K562 (cell line): ENCODE data around the gene CRABP1. TPM values are rescaled to one million over a fixed set of nuclear protein-coding genes. Genes with fewer than 3 reads are reported as not detected.

Source experiments
- ATAC-seq: fragments of 200-7000 bp; cut with Tn5 transposase; 3 replicates; pipeline ENCODE4 v1.9.1; 2020; ENCODE audit warnings: moderate library complexity
- BruUV-seq: library from RNA; stranded (reverse); fragments of 400-500 nt; replicated peaks from 2 replicates; lab custom pipeline; 2021; lab: Mats Ljungman, UMichigan
- CTCF ChIA-PET: fragments of 300-600 bp; formaldehyde crosslinking; extraction: SDS; loops from one replicate; lab custom pipeline; 2021; ENCODE audit warnings: low intra/inter-chr PET ratio; lab: Yijun Ruan, JAX
- POLR2A ChIA-PET: fragments of 300-600, 350-650 bp; sonication (Branson Sonifier 250); formaldehyde crosslinking; extraction: SDS; loops from one replicate; lab custom pipeline; 2021; ENCODE audit warnings: antibody characterized with exemption, inconsistent platforms; lab: Yijun Ruan, JAX
- DNase-seq, 4 experiments: peaks; one replicate each; pipeline versions ENCODE4 v3.0.0 to v3.0.0-alpha.2; 2011 to 2018; ENCODE audit warnings: low spot score in 3 of 4, mixed read lengths in 3 of 4; ENCODE audit errors: extremely low read depth in 1 of 4
- FAIRE-seq: peaks from 2 replicates; lab custom pipeline; 2011; peaks lifted over from hg19 to GRCh38; lab: Jason Lieb, UNC
- H2AFZ ChIP-seq: 2 replicates; pipeline ENCODE4 v1.6.0; 2011; ENCODE audit warnings: low read depth, low read length, control low read depth, inconsistent platforms
- H3K27ac ChIP-seq: fragments of 200-600 bp; 3 replicates; pipeline ENCODE4 v1.8.0; 2011; ENCODE audit warnings: low read depth, mild to moderate bottlenecking, control low read depth, inconsistent platforms, low read length, moderate library complexity, mixed read lengths; ENCODE audit errors: extremely low read depth
- H3K27me3 ChIP-seq, 2 experiments: fragments of 300-600 bp in 1 of 2; 2 replicates in 1 of 2; 3 replicates in 1 of 2; pipeline versions ENCODE4 v1.6.0 to v1.8.0; 2011; ENCODE audit warnings: inconsistent platforms in 2 of 2, low read length in 2 of 2, mild to moderate bottlenecking in 1 of 2, mixed read lengths in 1 of 2, moderate library complexity in 1 of 2; ENCODE audit not compliant: control insufficient read depth in 2 of 2, insufficient read depth in 2 of 2
- H3K36me3 ChIP-seq: fragments of 300-600 bp; 3 replicates; pipeline ENCODE4 v1.8.0; 2011; ENCODE audit warnings: mild to moderate bottlenecking, low read length, inconsistent platforms; ENCODE audit not compliant: control insufficient read depth, insufficient read depth
- H3K4me1 ChIP-seq, 2 experiments: fragments of 200-600 bp in 1 of 2; replicated peaks in 1 of 2; 2 replicates in 1 of 2; 3 replicates in 1 of 2; pipeline versions ENCODE4 v1.5.1 to v1.8.0; 2011; ENCODE audit warnings: inconsistent platforms in 2 of 2, low read length in 2 of 2, mild to moderate bottlenecking in 1 of 2, mixed read lengths in 1 of 2, moderate library complexity in 1 of 2; ENCODE audit not compliant: control insufficient read depth in 2 of 2, insufficient read depth in 2 of 2
- H3K4me2 ChIP-seq: 2 replicates; pipeline ENCODE4 v1.6.1; 2011; ENCODE audit warnings: low read length, control low read depth, inconsistent platforms, mixed read lengths; ENCODE audit not compliant: insufficient read depth
- H3K4me3 ChIP-seq: fragments of 200-600 bp; sonication (generic), shearing (Covaris generic); 2 replicates; pipeline ENCODE4 v1.5.1; 2016; ENCODE audit warnings: control low read depth, inconsistent platforms
- H3K79me2 ChIP-seq: fragments of 200-600 bp; 3 replicates; pipeline ENCODE4 v1.8.0; 2011; ENCODE audit warnings: low read length, inconsistent platforms; ENCODE audit not compliant: control insufficient read depth, insufficient read depth
- H3K9ac ChIP-seq, 2 experiments: 2 replicates each; pipeline versions ENCODE4 v1.6.0 to v1.6.1; 2011; ENCODE audit warnings: low read depth in 2 of 2, low read length in 2 of 2, control low read depth in 1 of 2, inconsistent platforms in 1 of 2, mild to moderate bottlenecking in 1 of 2, mixed read lengths in 1 of 2; ENCODE audit not compliant: insufficient read depth in 1 of 2
- H3K9me1 ChIP-seq: one replicate; pipeline ENCODE4 v1.6.0; 2011; ENCODE audit warnings: inconsistent platforms, mild to moderate bottlenecking, low read length, moderate library complexity; ENCODE audit not compliant: control insufficient read depth, insufficient read depth
- H3K9me3 ChIP-seq: replicated peaks from 2 replicates; pipeline ENCODE4 v1.5.1; 2011; ENCODE audit warnings: low read depth, low read length, inconsistent platforms; ENCODE audit not compliant: control insufficient read depth, insufficient read depth
- H4K20me1 ChIP-seq: replicated peaks from 2 replicates; pipeline ENCODE4 v1.6.1; 2011; ENCODE audit warnings: low read length, inconsistent platforms, mixed read lengths; ENCODE audit not compliant: control insufficient read depth, insufficient read depth
- CBFB ChIP-seq: sonication (generic); formaldehyde crosslinking; IDR thresholded peaks from 2 replicates; pipeline ENCODE4 v1.4.0; 2020; ENCODE audit warnings: mild to moderate bottlenecking, missing genetic modification reagents
- CC2D1A ChIP-seq: fragments of 450-650 bp; IDR thresholded peaks from 2 replicates; pipeline ENCODE4 v1.6.1; 2017; ENCODE audit warnings: mild to moderate bottlenecking
- ELF2 ChIP-seq: fragments of 250-450 bp; sonication (Bioruptor Pico); IDR thresholded peaks from 2 replicates; pipeline ENCODE4 v1.5.0; 2021; ENCODE audit warnings: mild to moderate bottlenecking
- NR2C2 ChIP-seq, 2 experiments: fragments of 200-800 bp in 1 of 2; sonication (Bioruptor generic) in 1 of 2; sonication (generic) in 1 of 2; formaldehyde crosslinking in 1 of 2; IDR thresholded peaks; 2 replicates each; pipeline versions ENCODE4 v1.6.1 to v1.8.0; 2016 to 2022; ENCODE audit warnings: mild to moderate bottlenecking in 1 of 2, missing compliant biosample characterization in 1 of 2, missing genetic modification characterization in 1 of 2, missing genetic modification reagents in 1 of 2
- RUNX1 ChIP-seq: sonication (generic); IDR thresholded peaks from 2 replicates; pipeline ENCODE4 v1.6.1; 2016; ENCODE audit warnings: antibody characterized with exemption, low read depth
- SIN3A ChIP-seq, 2 experiments: fragments of 150-350 bp in 1 of 2; IDR thresholded peaks; 2 replicates each; pipeline ENCODE4 v1.6.1; 2011 to 2016; ENCODE audit warnings: borderline replicate concordance in 2 of 2, low read depth in 2 of 2, low read length in 2 of 2, mild to moderate bottlenecking in 2 of 2, moderate library complexity in 2 of 2; ENCODE audit not compliant: control insufficient read depth in 1 of 2
- SMARCE1 ChIP-seq: fragments of 450-650 bp; IDR thresholded peaks from 2 replicates; pipeline ENCODE4 v1.7.1; 2016; ENCODE audit warnings: mild to moderate bottlenecking
- ZNF197 ChIP-seq: fragments of 200-800 bp; sonication (Bioruptor generic); IDR thresholded peaks from 2 replicates; pipeline ENCODE4 v1.6.1; 2016; ENCODE audit warnings: low read depth, missing genetic modification characterization, missing compliant biosample characterization
- WGBS: fragments of 100-300 bp; shearing (Covaris generic); methylation state at CpG from one replicate; pipeline ENCODE4 v1.1.6; 2016; ENCODE audit warnings: low coverage, mixed read lengths; ENCODE audit not compliant: insufficient coverage; ENCODE audit errors: missing lambda C conversion rate; 5-methylcytosine and 5-hydroxymethylcytosine counted together
- in situ Hi-C: fragments of 300-500 bp; cut with MboI; formaldehyde crosslinking; loops from 4 replicates; pipeline ENCODE4 v1.15.0; 2018; ENCODE audit warnings: inconsistent platforms, mixed read lengths
- intact Hi-C: fragments of 100-400 bp; cut with micrococcal nuclease; formaldehyde crosslinking; loops from 2 replicates; pipeline ENCODE4 v1.14.2; 2022
- polyA plus RNA-seq, 8 experiments: library from polyadenylated mRNA; depleted of rRNA in 4 of 8; stranded (reverse) in 5 of 8; unstranded in 3 of 8; fragments of >200 nt; fragmentation: Nextera tagmentation in 2 of 8; fragmentation: Illumina TruSeq in 1 of 8; extraction: Ambion mirVana in 2 of 8; extraction: Trizol in 1 of 8; gene quantifications; 2 replicates each; pipeline versions ENCODE4 v1.2.1 to v1.2.3, GENCODE V29; 2011 to 2014; ENCODE audit warnings: inconsistent platforms in 1 of 8, missing spikeins in 1 of 8
- total RNA-seq, 7 experiments: library from RNA; depleted of rRNA in 6 of 7; stranded (reverse); fragments of >200 nt in 6 of 7; fragmentation: Illumina TruSeq in 2 of 7; extraction: Trizol in 2 of 7; gene quantifications; 2 replicates each; pipeline versions ENCODE4 v1.2.1 to v1.2.3, GENCODE V29; 2011 to 2021; ENCODE audit warnings: low replicate concordance in 1 of 7
- TF ChIP-seq, protein P1 (sequence below), 3 experiments: fragments of 200-800 bp in 1 of 3; sonication (Bioruptor generic) in 1 of 3; sonication (generic) in 1 of 3; formaldehyde crosslinking in 1 of 3; IDR thresholded peaks; 2 replicates each; pipeline versions ENCODE4 v1.6.1 to v1.8.0; 2016 to 2022; ENCODE audit warnings: mild to moderate bottlenecking in 2 of 3, missing compliant biosample characterization in 2 of 3, missing genetic modification characterization in 2 of 3, missing genetic modification reagents in 1 of 3
- TF ChIP-seq, protein P2 (sequence below): IDR thresholded peaks from 3 replicates; pipeline ENCODE4 v1.6.1; 2011; ENCODE audit warnings: borderline replicate concordance, mild to moderate bottlenecking; ENCODE audit not compliant: insufficient read length, insufficient read depth

The CRABP1 gene
- total and polyA plus RNA-seq, 9 of the 15 experiments (the other 6 are each of a cell fraction or from before 2014, with no cell fraction given): 0.60 TPM; not detected in 8

DNA sequence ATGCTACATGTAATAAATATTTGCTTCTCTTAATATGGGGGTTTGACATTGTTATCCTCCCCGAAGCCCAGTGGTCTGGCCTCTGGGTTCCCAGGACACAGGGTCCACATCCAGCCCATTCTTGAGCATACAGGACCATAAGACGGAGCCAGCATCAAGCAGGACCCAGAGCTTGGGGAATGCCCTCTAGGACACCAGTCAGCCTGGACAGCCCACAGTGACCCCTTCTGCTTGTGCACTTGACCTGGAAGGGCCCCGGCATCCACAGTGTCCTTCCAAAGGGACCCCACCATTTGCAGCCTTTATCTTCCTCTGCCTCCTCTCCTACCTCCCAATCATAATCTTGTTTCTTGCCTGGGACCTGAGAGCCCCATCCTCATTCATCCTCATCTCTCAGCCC, 51.6 kb downstream of the CRABP1 start:
- Histone ChIP-seq H3K27ac (no peak overlapping the region), H3K9me1 (no peaks in the 10 kb centered on the region), H4K20me1 (no peaks in the 10 kb centered on the region; the same call in 1 of the 2 replicates), H3K4me2 (no peak overlapping the region), H2AFZ (no peak overlapping the region), H3K9me3 (no peaks in the 10 kb centered on the region), H3K36me3 (no peaks in the 10 kb centered on the region), H3K27me3 (peaks cover 24 to 62% of the 10 kb centered on the region in 2 experiments), H3K79me2 (no peaks in the 10 kb centered on the region), H3K4me1 (no peaks in the 10 kb centered on the region), H3K4me3 (no peak overlapping the region), H3K9ac (no peak overlapping the region)
- CTCF ChIA-PET: no interaction called here
- intact Hi-C loops (no loop called here), in situ Hi-C loops (no loop called here)
- no peak for FAIRE-seq
- WGBS: 3% methylated on average over 3 of the region's 3 CpGs
- POLR2A ChIA-PET: no interaction called here
- no peak for TF ChIP-seq NR2C2 (CRISPR knock-in tag; IDR thresholded peaks at IDR 0.05)
- TF ChIP-seq NR2C2 (tag; IDR thresholded peaks at IDR 0.05): no peak
- no peak for TF ChIP-seq RUNX1
- TF ChIP-seq CC2D1A: no peak
- TF ChIP-seq ELF2 (CRISPR knock-in tag): no peak
- no peak for TF ChIP-seq CBFB (CRISPR knock-in tag)
- TF ChIP-seq, protein P1, sequence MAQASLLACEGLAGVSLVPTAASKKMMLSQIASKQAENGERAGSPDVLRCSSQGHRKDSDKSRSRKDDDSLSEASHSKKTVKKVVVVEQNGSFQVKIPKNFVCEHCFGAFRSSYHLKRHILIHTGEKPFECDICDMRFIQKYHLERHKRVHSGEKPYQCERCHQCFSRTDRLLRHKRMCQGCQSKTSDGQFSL (CRISPR knock-in tag; IDR thresholded peaks at IDR 0.05): no peak
- TF ChIP-seq, protein P1 (tag; IDR thresholded peaks at IDR 0.05): no peak
- no peak for TF ChIP-seq SIN3A (IDR thresholded peaks at IDR 0.05; ENCODE audit: borderline replicate concordance in 2 of 2, control insufficient read depth in 1 of 2, low read depth in 2 of 2, low read length in 2 of 2)
- TF ChIP-seq, protein P2, sequence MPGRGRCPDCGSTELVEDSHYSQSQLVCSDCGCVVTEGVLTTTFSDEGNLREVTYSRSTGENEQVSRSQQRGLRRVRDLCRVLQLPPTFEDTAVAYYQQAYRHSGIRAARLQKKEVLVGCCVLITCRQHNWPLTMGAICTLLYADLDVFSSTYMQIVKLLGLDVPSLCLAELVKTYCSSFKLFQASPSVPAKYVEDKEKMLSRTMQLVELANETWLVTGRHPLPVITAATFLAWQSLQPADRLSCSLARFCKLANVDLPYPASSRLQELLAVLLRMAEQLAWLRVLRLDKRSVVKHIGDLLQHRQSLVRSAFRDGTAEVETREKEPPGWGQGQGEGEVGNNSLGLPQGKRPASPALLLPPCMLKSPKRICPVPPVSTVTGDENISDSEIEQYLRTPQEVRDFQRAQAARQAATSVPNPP: no peak
- TF ChIP-seq SMARCE1: no peak
- no peak for TF ChIP-seq ZNF197 (CRISPR knock-in tag)
- no peak for ATAC-seq
- no peak for DNase-seq
- no TSS peak for BruUV-seq
